ENCODE data around the gene REM2.
A peak's percentile ranks its signal among the peaks of the same experiment; 100 is the strongest.
"Not testable (repeated sequence)": the region's sequence is repeated elsewhere in the genome, so short reads cannot be mapped to it uniquely, and the experiment has no call there.

REM2 gene

DNA sequence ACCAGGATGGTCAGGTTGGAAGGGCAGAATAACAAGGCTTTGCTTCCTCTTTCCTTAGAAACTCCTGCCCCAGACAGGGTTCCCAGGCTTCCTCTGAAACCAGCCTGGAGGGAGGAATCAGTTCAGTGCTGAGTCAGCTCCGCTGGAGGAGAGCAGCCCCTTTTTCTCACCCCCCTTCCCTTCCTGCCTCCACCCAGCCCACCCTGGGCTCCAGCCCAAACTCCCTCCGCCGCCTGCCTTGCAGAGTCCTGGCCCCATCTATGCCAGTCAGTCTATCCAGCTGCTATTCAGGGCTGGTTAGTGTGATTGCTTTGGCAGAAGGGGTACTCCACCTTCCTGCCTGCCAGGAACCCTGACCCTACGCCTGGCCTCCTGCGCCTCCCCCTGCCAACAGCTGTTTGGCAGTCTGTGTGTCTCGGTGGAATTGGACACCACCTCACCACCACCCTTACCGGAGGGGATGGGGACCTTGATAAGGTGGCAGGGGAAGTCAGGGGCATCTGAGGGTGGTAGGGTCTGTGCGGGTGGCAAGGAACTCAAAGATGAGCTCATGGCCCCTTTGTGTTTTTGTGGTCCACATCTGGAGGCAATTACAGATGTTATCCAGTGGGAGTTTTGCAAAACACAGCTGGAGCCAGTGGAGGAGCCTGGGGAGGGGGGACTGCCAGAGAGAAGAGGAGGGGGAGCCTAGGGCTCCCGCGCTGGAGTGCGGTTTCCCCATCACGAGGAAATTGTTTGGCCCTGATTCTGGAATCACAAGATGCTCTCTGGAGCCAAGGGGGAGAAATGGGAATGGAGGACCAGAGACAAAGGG, 34.5 kb upstream of the REM2 start:
- DNase-seq = no peak

DNA sequence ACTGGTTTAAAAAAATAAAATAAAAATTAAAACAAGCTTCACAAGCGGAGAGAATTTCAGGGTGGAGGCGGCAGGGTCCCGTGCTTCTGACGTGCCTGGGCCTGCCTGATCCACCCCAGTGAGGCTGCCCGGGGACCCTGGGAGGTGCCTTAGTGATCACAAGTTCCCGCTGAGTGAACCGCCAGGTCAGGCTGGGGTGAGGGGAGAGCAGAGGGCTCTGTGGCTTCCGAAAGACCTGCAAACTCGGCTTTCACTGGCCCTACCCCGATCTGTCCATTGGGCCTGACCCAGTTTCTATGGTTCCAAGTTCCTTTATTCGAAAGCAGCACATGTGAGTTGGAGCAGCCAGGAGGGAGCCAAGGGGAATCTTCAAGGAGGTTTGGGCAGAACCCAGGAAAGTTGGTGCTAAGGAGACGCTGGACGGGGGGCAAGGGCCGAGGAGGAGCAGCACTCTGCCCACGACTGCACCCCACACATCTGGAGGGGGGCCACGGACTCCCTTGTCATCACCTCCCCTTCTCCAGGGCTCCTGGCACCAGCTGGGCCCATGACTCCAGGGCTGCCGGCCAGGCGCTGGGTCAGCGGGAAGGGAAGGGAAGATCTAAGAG, 33.7 kb upstream of the REM2 start:
- no peak for DNase-seq

GRCh38 chr14:22850944-22851764, 31.9 kb upstream of the REM2 start:
- peak in 1 of 5 donors; percentile 65 for DNase-seq

DNA sequence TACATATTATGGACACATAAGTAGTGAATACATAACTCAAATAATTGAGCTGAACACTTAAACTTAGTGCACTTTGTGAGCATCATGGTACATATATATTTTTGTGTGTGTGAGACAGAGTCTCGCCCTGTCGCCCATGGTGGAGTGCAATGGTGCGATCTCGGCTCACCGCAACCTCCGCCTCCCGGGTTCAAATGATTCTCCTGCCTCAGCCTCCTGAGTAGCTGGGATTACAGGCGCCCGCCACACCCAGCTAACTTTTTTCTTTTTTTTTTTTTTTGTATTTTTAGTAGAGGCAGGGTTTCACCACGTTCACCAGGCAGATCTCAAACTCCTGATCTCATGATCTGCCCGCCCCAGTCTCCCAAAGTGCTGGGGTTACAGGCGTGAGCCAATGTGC, 30.8 kb upstream of the REM2 start:
- DNase-seq = not testable (repeated sequence)

- no peak for DNase-seq
These were observed 30.5 kb upstream of the REM2 start for GRCh38 chr14:22852599-22852939.

DNA sequence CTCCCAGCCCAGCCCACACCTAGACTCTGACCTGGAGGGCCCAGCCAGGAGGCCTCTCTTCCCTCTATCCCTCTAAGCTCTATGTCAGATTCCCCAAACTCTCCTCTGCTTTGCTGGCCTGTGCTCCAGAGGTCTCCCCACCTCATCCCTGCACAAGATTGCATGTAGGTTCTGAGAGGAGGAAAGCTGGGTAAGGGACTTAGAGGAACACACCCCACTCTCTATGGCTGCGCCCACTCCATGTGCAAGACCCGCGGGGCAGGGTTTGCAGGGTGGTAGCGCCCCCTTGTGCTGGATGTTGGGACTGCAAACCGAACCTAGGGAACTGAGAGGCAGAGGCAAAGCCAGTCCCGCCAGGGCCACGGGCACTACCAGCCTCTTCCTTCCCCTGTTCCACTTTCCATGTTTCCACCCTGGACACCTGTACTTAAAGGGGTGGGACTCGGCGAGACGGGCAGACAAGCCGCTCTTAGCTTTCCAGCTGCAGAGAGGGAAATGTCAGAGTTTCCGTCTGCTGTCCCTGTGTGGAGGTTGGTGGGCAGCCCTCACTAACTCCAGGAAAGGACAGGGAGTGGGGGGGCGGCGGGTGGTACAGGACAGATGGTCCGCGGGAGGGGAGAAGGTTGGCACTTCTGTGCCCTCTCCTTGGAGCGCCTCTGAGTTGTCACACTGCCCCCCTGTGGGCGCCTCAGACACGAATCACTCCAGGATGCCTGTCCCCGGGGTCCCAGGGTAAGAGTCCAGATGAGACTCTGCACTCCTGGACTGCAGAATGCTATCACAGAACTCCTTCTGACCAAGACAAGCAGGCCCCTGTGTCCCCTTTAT, 29.9 kb upstream of the REM2 start:
- peak; percentile 62 to 88 (median 79) for DNase-seq

DNA sequence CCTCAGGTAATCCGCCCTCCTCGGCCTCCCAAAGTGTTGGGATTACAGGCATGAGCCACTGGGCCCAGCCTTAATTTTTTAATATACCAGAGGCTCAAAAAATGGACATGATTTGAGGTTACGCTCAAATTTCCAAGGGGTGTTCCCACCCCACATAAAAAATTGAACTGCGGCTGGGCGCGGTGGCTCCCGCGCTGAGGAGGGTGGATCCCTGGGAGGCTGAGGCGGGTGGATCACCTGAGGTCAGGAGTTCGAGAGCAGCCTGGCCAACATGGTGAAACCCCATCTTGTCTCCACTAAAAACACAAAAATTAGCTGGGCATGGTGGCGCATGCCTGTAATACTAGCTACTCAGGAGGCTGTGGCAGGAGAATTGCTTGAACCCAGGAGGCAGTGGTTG, 28.7 kb upstream of the REM2 start:
- not testable (repeated sequence) for DNase-seq

- DNase-seq = peak in 1 of 5 donors; percentile 27
These were observed 27.9 kb upstream of the REM2 start for GRCh38 chr14:22854963-22855724.

- DNase-seq = no peak
These were observed 26.6 kb upstream of the REM2 start for GRCh38 chr14:22856428-22856827.

GRCh38 chr14:22860377-22860776, 22.6 kb upstream of the REM2 start:
- DNase-seq = not testable (repeated sequence)

- no peak for DNase-seq
These were observed 21.4 kb upstream of the REM2 start for GRCh38 chr14:22861651-22862050.

- no peak for DNase-seq
These were observed 18.0 kb upstream of the REM2 start for GRCh38 chr14:22864979-22865378.

- DNase-seq = no peak
These were observed 17.3 kb upstream of the REM2 start for GRCh38 chr14:22865424-22866405.

DNA sequence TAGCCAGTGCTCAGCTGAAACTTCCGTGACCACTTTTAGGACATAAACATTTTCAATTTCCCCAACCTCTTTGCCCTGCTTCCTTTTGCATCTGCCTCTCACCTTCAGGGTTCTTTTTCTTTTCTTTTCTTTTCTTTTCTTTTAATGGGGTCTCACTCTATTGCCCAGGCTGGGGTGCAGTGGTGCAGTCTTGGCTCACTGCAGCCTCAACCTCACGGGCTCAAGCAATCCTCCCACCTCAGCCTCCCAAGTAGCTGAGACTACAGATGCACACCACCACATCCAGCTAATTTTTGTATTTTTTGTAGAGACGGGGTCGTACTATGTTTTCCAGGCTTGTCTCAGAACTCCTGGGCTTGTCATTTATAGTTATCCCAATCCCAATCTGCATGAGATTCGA, 16.1 kb upstream of the REM2 start:
- no peak for DNase-seq

GRCh38 chr14:22870811-22871223, 12.2 kb upstream of the REM2 start:
- no peak for DNase-seq

DNA sequence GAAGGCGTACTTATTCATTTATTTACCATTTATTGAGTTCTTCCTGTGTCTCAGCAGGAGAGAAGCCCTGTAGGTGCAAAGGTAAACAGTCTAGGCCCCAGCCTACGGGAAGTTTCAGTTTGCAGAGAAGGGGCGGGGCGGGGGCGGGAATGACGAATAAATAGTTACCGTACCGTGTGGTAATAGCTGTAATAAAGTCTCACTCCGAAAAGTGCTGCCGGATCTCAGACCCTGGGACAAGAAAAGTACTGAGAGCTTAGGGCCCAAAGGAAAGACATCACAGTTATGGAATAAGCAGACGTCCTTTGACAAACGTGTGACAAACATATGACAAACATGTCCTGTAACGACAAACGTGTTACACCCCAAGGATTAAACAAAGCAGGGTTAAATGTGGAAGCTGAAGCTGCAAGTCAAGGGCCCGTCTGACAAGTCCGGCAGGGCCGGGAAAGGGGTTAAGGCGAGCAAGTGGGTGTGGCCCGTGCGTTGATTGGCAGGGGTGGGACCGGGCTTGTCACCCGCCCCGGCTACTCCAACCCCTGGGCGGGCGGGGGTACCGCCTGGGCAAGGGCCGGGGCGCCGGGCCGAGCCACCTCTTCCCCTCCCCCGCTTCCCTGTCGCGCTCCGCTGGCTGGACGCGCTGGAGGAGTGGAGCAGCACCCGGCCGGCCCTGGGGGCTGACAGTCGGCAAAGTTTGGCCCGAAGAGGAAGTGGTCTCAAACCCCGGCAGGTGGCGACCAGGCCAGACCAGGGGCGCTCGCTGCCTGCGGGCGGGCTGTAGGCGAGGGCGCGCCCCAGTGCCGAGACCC, 11.6 kb upstream of the REM2 start, which contains the start of gene LRP10:
Gene LRP10 (plus strand): TSS at position 517 of the 809 bp plus-strand sequence. CDS start 564 bp downstream, outside the sequence.
- DNase-seq = peak; percentile 63 to 90 (median 71)

GRCh38 chr14:22872033-22872832, 10.8 kb upstream of the REM2 start:
- peak; percentile 35 to 71 (median 60) for DNase-seq

GRCh38 chr14:22872833-22873520, 10.0 kb upstream of the REM2 start:
- DNase-seq = no peak
